IPS-NIHi11 (cell line): Measurements from ENCODE around the gene ZNF860.
"Not testable (repeated sequence)": the region's sequence is repeated elsewhere in the genome, so short reads cannot be mapped to it uniquely, and the experiment has no call there.

Experiments
- DNase-seq: peaks from one replicate; pipeline ENCODE4 v3.0.0; 2012; ENCODE audit warnings: mixed read lengths, low spot score

Gene ZNF860

DNA sequence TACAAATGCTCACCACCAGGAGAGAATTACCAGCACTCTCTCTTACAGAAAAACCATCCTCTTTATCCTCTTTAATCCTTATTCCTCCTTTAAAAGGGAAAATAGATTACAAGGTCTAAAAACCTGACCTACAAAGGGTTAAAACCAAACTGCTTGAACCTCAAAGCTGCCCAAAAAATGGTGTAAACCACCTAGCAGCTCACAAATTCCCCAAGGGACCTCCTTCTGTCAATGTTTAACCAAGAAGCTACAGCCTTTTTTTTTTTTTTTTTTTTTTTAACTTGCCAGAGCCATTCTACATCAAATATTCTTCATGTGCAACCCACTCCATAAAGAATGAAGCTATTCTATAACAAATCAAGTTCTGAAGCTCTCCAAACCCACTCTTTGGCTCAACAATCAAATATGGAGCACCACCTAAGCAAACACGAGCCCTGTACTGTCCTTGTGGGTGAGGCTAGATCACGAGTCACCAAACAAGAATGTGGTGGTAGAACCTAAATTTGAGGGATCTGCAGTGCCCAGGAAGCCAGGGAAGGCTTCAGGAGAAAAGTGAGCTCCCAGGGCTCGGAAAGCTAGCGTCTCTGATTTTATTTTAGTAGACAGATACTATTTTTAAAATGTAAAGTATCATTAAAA is 20.6 kb upstream of the ZNF860 start:
- DNase-seq: peak; percentile 31

DNA sequence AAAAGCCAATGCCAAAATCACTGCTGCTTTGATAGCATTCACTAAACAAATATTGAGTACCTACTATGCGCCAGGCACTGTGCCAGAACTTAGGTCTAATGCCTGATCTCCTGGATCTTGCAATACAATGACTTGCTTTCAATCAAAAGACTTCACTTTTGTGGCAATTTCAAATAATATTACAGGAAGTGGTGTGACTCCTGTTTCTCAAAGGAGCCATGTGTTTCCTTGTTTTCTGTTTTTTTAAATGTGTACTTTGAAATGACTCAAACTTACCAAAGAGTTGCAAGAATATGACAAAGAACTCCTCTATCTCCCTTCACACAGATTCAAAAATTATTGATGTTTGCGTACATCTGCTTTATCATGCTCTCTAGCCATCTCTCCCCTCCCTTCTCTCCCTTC is 18.7 kb upstream of the ZNF860 start:
- DNase-seq: no peak

DNA sequence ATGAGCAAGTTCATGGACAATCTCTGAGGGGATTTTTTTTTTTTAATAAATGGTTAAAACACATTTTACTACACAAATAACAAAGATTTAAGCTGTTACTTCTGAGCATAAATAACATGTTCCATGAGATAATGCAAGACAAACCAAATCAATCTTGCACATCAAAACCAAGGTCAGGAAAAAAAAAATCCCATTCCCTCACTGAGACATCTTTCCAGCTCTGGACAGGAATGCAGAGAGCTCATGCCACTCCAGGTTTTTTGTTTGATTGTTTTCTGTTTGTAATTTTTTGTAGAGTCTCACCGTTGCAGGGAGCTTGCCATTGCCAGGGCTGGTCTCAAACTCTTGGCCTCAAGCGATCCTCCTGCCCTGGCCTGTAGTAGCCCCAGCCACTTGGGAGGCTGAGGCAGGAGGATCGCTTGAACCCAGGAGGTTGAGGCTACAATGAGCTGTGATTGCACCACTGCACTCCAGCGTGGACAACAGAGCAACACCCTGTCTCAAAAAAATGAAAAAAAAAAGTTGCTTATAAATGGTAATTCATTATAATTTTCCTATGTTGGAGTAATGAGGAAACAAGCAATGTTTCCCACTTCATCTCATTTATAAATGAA is 14.5 kb upstream of the ZNF860 start:
- no peak for DNase-seq

DNA sequence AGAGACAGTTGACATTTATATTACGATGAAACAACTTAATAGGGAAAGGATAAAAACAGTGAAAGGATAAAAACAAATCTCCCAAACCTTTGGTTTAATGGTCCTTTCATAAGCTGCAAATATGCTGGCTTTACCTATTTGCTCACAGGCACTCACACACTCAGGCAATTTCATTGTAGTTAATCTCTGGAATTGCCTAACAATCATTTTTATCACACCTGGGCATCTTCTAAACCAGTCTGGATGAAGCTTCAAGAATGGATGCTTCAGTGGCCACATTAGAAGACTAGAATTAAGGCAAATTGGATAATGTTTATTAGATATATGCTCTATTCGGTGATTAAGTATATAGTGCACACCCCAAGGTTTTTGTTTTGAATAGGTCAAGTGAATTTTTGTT is 14.0 kb upstream of the ZNF860 start:
- no peak for DNase-seq

DNA sequence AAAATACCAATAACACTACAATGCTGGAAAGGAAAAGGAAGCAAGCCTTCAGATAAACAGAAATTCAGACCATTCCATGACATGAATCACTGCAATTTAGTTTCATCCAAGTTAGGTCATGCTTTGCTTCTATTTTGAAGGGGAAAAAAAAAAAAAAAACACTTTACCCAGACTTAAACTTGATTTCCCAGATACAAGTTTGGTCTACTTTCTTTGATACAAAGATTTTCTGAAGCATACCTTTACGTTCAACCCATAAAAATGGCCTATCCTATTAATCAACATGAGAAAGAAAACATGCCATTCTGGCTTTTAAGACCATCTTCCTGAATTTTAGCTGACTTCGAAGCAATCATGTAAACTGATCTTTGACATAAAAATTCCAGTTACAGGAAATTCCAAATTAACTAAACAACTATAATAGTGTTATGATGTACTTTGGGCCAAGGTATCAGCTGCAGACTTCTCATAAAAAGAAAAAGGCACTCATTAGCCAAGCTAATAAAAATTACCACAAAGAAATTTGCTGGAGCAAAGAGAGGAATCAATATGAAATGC is 13.1 kb upstream of the ZNF860 start:
- DNase-seq: no peak

DNA sequence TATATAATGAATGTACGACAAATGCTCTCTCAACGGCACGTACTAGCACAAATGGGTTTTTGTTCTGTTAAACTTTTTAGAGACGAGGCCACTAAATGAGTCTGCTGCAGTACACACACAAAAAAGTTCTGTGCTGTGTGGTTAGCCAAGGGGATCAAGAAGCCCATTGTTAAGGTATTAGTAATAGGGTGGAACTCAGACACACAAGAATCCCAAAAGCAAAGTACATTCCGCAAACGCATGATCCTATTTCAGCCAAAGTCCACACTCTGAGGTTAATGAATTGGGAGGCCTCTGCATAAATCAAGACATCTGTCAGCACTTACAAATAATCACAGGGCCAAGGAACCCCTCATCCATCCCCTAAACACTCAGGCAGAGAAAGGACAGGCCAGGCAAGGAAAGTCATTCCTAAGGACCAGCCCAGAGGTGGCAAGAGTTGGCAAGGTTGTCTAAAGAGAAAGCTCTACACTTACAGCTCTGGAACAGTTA is 12.6 kb upstream of the ZNF860 start:
- DNase-seq: peak; percentile 50

DNA sequence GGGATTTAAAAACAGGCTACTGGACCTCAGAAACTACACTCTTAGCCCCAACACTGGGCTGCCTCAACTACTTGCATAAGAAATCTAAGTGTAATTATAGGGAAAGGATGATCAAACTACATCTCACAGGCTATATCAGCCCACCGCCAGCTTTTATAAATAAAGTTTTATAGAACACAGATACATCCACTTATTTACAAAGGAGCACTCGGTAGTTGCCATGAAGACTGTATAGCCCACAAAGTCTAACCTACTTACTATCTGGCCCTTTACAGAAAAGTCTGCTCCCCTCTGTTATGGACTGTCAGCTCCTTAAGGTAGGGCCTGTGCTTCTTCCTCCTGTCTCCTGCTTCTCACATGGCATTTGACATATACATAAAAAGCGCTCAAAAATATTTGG is 9.9 kb upstream of the ZNF860 start:
- no peak for DNase-seq

DNA sequence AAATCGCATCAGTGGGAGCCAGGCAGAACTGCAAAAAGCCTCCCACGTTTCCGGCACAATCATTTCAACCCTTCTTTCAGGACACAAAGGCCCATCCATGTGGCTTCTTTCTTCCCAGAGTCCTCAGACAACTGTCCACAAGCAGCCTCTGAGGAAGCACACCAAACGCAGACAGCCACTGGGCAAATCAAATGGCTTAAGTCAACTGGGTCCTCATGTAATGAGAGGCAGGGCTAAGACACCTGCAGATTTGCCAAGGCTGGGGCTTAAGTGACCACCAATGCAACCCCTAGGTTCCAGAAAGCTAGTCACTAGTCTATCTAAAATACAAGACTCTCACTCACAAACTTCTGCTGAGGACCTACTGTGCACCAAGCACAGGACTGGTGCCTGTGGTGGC is 8.5 kb upstream of the ZNF860 start:
- DNase-seq: no peak

DNA sequence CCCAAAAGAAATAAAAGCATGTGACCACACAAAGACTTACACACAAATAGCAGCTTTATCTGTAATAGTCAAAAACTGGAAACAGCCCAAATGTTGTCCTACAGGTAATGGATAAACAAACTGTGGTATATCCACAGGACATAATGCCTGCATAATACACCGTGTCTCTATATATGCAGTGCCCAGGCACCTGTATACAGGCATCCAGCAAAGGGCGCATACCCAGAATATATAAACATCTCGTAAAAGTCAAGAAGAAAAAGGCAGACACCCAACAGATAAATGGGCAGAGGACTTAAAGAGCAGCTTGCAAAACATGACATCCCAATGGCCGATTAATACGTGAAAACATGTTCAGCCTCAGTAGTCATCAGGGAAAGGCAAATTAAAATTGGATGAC is 7.7 kb upstream of the ZNF860 start:
- no peak for DNase-seq

DNA sequence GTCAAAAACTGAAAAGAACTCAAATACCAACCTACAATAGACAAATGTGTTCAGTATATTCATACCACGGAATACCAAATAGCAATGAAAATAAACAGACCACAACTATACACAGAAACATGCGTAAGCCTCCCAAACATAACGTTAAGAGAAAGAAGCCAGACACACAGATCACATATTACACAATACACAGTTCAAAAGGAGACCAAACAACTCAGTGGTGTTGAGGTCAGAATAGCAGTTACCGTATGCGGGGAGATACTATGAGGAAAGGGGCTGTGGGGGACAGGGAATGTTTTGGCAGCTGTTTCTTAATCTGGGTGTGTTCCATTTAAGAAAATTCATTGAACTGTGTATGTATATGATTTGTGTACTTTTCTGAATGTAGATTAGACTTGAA is 7.1 kb upstream of the ZNF860 start:
- no peak for DNase-seq

DNA sequence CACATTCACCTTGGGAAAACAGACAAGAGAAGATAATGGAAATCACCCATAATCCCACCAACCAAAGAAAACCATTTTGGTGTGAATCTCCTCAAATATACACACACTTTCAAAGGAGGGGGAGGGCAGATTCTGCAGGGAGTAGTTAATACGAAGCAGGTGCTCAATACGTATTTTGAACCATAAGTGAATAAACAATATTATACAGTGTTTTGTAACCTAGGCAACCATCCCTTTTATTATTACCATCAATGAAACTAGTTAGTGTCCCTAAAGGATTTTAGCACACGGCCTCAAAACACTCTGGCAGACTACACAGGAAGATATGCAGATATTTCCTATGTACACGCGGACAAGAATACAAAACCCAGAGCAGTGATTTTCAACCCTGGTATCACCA is 6.6 kb upstream of the ZNF860 start:
- DNase-seq: no peak

DNA sequence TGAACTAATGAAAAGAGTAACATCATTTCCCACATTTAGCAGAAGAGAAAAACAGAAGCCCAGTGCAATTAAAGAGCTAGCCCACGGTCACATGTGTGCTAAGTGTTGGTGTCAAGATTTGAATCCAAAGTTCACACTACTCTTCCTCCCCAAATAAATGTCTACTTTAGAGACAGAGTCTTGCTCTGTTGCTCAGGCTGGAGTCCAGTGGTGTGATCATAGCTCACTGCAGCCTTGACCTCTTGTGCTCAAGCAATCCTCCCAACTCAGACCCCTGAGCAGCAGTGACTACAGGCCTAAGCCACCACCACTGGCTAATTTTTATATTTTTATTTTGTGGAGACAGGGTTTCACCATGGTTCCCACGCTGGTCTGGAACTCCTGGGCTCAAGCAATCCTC is 5.2 kb upstream of the ZNF860 start:
- DNase-seq: no peak

DNA sequence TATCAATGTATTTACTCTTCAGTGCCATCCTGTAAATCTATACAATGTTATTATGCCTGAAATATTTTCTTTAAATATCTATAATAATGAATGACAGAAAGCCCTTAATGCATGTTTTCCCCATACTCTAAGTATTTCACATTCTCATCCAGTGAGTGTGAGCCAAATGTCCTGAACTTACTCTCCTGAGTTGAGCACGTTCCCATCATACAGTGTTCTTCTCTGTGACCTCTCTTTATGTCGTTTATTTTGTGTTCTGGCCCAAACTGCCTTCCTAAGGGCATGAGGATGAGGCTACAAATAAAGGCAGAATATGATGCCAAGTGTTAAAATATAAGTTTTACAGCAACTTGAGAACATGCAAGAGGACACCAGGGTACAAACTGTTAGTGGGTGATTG is 3.8 kb upstream of the ZNF860 start:
- no peak for DNase-seq

DNA sequence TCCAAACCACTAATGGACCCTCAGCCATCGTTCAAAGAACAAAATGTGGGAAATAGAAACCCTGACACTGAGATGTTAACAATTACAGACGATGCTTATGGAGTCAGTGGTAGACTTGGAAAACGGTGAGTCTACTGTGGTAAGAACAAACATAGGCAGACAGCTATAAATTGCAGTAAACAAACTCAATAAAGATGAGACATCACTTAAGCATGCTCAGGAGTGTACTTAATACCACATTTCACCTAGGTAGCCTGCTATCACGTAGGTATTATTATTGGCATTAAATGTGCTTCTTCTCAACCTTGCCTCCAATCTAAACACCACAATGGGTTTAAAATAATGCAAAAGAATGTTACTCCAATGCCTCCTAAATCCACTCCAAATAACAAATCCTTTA is 3.0 kb upstream of the ZNF860 start:
- no peak for DNase-seq

DNA sequence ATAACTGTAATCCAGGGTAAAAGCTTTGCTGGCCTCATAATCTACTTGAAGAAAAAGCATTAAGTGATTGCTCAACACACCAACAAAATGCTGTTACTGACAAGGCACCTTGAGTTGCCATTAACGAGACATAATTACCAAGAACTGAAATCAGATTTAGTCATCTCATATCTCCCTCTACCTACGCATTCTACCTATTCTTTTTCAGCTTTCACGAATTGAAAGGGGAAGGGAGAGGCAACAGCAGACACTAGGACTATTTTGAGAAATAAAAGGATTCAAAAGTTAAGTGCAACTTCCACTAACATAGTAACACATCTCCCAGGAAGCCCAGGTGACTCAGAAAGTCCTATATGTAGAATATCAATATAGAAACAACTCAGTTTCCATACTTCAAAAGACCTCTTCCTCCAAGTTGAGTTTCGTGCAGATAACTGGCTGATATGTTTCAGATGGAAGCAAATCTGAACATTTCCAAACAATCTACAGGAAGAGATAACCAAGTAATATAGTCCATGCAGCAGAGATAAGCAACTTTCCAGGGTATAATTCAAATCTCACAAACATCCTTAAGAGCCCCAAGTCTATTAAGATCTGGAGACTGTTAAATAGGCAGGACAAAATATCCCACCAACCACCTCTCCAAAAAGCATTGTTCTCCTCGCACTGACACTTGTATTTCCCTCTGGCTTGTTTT is 2.4 kb upstream of the ZNF860 start:
- no peak for DNase-seq

DNA sequence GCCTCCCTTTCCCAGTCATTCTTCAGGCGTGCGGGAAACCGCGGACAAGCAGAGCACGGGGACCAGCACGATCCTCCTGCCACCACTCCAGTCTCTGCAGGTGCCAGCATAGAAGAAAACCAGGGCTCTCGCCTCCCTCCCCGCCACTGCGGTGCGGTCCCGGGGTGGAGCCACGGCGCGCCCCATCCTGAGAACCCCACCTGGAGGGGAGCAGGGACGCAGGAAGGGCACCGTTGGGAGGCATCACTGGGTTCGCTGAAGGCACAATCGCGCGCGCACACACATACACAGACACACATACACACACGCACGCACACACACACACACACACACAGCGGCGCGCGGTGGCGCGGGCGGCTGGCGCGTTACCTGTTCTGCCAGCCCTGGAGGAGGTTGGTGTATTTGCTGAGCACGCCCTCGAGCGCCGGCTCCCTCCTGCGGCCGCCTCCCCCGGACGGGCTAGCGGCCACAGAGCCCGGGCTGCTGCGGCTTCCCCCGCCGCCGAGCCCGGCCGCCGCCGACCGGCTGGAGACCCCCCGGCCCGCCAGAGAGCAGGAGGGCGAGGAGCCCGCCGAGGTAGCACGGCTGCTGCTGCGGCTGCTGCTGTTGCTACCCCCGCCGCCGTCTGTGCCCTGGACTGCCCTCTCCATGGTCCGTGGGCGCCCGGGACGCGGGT is 882 bp upstream of the ZNF860 start:
- DNase-seq: peak; percentile 77

DNA sequence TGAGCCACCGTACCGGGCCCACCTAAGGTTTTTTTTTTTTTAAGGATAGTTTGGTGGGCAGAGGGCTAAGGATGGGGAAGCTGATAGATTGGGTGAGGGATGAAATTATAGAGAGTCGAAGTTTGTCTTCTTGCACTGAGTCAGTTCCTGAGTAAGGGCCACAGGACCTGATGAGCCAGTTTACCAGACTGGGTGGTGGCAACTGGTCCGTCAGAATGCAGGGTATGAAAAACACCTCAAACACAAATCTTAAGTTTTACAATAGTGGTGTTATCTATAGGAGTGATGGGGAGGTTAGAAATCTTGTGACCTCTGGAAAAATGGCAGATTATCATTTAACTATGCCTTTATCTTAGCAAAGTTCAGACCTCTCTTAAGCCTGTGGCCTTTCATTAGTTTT is 2.8 kb downstream of the ZNF860 start:
- no peak for DNase-seq

DNA sequence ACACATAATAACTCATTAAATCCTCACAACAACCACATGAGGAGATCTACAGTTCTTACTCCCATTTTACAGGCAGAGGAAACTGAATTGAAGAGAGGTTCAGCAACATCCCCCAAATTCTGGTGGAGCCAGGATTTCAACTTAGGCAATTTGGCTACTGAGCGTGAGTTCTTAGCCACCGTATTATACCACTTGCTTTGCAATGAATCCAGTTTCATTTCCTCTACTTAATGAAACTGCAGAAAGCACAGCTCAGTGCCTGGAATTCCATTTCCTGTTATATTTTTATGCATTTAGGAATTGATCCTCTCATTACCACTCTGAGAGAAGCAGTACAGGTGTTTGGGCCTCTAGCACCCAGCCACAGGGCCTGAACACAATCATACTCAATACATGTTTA is 4.3 kb downstream of the ZNF860 start:
- DNase-seq: no peak

DNA sequence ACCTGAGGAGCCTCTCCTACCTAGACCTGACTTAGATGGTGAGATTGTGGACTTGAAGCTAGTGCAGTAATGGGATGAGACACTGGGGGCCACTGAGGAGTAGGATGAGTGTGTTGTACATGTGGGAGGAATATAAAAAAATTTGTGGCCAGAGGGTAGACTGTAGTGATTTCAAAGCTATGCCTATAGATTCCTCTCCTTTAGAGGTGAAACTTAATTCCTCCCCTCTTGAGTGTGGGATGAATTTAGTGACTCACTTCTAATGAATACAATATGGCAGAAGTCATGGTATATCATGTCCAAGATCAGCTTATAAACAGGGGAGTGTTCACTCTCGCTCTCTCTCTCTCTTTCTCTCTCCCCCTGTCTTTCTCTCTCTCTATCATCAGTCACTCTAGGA is 6.7 kb downstream of the ZNF860 start:
- no peak for DNase-seq

DNA sequence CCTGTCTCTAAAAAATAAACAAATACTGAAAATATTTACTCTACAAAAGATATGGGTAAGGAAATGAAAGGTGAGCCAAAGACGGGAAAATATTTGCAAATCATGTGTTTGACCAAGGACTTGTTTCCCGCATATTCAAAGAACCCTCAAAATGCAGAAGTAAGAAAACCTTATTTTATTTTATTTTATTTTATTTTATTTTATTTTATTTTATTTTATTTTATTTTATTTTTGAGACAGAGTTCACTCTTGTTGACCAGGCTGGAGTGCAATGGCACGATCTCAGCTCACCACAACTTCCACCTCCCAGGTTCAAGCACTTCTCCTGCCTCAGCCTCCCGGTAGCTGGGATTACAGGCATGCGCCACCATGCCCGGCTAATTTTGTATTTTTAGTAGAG is 11.4 kb downstream of the ZNF860 start:
- not testable (repeated sequence) for DNase-seq

DNA sequence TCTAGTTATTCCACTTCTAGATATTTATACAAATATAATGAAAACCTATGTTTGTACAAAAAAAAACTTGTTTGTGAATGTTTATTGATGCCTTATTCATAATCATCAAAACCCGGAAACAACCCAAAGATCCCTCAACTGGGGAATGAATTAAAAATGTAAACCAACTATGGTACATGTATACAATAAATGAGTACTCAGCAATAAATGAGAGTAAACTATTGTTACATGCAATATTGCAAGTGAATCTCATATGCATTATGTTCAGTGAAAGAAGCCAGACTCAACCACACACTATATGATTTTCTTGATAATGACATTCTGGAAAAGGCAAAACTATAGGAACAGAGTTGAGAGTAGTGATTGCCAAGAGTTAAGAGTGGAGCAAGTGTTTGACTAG is 12.3 kb downstream of the ZNF860 start:
- DNase-seq: no peak

DNA sequence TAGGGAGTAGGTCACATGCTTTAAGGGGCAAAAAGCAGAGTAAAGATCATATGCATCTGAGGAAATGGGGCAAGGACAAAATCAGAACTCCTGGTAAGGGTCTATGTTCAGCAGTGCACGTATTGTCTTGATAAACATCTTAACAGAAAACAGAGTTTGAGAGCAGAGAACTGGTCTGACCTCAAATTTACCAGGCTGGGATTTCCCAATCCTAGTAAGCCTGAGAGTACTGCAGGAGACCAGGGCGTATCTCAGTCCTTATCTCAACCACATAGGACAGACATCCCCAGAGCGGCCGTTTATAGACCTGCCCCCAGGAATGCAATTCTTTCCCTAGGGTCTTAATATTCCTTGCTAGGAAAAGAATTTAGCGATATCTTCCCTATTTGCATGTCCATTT is 13.5 kb downstream of the ZNF860 start:
- not testable (repeated sequence) for DNase-seq

DNA sequence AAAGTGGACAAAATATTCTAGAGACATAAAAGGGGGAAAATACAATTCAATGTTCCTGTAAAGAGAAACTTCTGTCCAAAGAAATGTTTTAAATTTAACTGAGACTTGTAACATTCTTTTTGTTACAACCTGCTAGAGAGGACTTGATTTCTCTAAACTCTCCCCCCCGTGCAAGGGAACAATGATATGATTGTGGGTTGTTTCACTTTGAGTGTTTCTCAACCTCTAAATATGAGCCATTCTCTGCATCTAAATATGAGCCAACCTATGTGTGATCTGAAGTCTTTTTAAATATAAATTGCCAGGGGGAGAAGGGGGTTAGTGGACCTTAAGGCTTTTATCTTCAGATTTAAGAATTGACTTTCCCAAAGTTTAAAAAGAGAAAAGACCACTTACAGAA is 14.6 kb downstream of the ZNF860 start:
- DNase-seq: no peak
